HG02970 (cell line): ENCODE data around the gene SH2D4B.

ENCODE experiments used
- ATAC-seq: cut with Tn5 transposase; IDR thresholded peaks from one replicate; pipeline ENCODE4 v1.9.1; 2021; ENCODE audit warnings: mild to moderate bottlenecking, moderate library complexity, moderate number of reproducible peaks; ENCODE audit not compliant: unreplicated experiment, low FRiP score

The SH2D4B gene

GRCh38 chr10:80674809-80675208 is 137.1 kb downstream of the SH2D4B start:
- no peak for ATAC-seq

DNA sequence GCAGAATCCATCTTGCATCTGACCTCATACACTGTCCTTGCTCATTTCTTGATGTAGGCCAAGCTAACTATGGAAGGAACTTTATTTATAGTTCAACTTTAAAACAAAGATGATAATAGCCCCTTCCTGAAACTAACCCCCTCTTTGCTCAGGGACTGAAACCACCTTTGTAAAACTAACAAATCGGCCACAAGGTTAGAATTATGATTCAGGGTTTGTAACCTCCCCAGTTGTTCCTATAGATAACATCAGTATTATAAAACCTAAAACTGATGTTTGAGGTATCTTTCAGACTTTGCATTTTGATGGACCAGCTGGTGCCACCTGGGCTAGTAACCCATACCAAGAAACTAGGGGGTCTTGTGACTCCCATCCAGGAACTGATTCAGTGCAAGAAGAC is 143.4 kb downstream of the SH2D4B start:
- no peak for ATAC-seq

GRCh38 chr10:80684259-80684658 is 146.6 kb downstream of the SH2D4B start:
- no peak for ATAC-seq

- no peak for ATAC-seq
These were observed 147.7 kb downstream of the SH2D4B start for GRCh38 chr10:80685355-80685754.

GRCh38 chr10:80686734-80687475 is 149.2 kb downstream of the SH2D4B start:
- no peak for ATAC-seq

DNA sequence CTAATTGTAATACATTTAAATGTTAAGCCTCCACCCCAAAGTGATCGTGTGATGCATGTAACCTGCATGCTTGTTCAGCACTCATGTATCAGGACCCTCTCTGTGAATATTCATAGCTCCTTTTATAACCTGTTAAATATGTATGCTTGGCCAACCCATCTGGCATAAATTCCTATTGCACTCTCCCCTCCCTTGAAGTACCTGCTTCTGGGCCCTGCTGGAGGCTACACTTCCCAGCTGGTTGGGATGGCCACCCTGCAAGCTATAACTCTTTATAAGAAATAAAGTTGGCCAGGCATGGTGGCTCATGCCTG is 149.7 kb downstream of the SH2D4B start:
- no peak for ATAC-seq

DNA sequence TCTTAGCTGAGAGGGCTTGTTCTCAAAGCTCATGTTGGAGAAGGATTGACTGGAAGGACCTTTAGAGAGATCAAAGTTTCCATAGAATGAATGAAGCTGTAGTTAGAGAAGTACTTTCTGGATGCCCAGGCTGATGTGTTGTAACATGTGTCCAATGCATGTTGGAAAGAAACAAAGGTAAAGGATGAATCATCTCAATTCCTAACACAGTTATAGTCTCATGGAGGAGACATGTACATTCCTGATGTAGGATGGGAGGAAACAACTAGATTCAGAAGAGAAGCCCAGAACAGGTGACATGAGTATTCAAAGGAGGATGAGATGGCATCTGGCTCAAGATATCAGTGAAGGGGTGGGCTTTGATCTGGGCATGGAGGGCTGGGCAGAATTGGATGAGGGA is 152.7 kb downstream of the SH2D4B start:
- ATAC-seq, result no peak

GRCh38 chr10:80691441-80691840 is 153.7 kb downstream of the SH2D4B start:
- ATAC-seq, result no peak

DNA sequence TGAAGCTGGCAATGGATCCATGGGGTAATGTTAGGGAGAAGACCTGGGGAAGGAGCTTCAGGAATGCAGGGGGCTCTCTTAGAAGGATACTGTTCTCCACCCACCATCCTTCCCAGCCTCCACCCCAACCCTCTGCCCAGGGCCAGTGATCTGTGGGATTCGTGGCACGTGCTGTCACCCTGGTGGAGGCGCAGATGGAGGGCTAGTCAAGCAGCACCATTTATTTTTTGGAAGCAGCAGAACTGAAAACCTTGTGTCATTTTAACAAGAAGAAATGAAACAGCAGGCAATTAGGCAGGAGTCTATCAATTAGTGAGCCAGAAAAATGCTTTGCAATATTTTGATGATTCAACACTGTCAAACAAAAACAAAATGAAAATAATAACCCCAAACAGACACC is 155.9 kb downstream of the SH2D4B start:
- no peak for ATAC-seq

GRCh38 chr10:80694930-80695329 is 157.2 kb downstream of the SH2D4B start:
- no peak for ATAC-seq
